PC-9 (cell line): ENCODE measurements around the gene VASP. TPM values are rescaled to one million over a fixed set of nuclear protein-coding genes. Genes with fewer than 3 reads are reported as not detected.
A peak's percentile ranks its signal among the peaks of the same experiment; 100 is the strongest.

Source experiments
- BruUV-seq: library from RNA; stranded (reverse); fragments of 400-500 nt; replicated peaks from 2 replicates; lab custom pipeline; 2021; lab: Mats Ljungman, UMichigan
- CTCF ChIA-PET: fragments of 300-600 bp; sonication (Branson Sonifier 250); formaldehyde crosslinking; loops from one replicate; lab custom pipeline; 2022; ENCODE audit warnings: antibody characterized with exemption; lab: Charles Lee
- POLR2A ChIA-PET: fragments of 300-600 bp; sonication (Branson Sonifier 250); formaldehyde crosslinking; loops from one replicate; lab custom pipeline; 2022; ENCODE audit warnings: antibody characterized with exemption; ENCODE audit not compliant: unreplicated experiment; lab: Charles Lee
- DNase-seq, 2 experiments: peaks; one replicate each; pipeline versions ENCODE4 v3.0.0 to v3.0.0-alpha.2; 2015 to 2022; ENCODE audit warnings: mixed read lengths in 1 of 2
- H2AFZ ChIP-seq: fragments of 200-600 bp; sonication (generic); 2 replicates; pipeline ENCODE4 v1.8.1; 2017; ENCODE audit warnings: antibody characterized with exemption
- H3F3A ChIP-seq: fragments of 200-600 bp; sonication (generic); 2 replicates; pipeline ENCODE4 v1.8.1; 2017; ENCODE audit warnings: antibody characterized with exemption, mild to moderate bottlenecking, low read depth; ENCODE audit not compliant: insufficient read depth
- H3K27ac ChIP-seq: fragments of 200-600 bp; sonication (generic); 2 replicates; pipeline ENCODE4 v1.6.1; 2016; ENCODE audit warnings: mixed run types
- H3K27me3 ChIP-seq: fragments of 200-600 bp; sonication (generic); 2 replicates; pipeline ENCODE4 v1.6.1; 2016; ENCODE audit warnings: low read depth, mixed run types; ENCODE audit not compliant: insufficient read depth
- H3K36me3 ChIP-seq: fragments of 200-600 bp; sonication (generic); 2 replicates; pipeline ENCODE4 v1.6.1; 2016; ENCODE audit warnings: low read depth, mixed run types
- H3K4me1 ChIP-seq: fragments of 200-600 bp; sonication (generic); replicated peaks from 2 replicates; pipeline ENCODE4 v1.6.1; 2016; ENCODE audit warnings: mixed run types; ENCODE audit not compliant: insufficient read depth
- H3K4me2 ChIP-seq: fragments of 200-600 bp; sonication (generic); 2 replicates; pipeline ENCODE4 v1.6.1; 2017; ENCODE audit warnings: mixed run types
- H3K4me3 ChIP-seq: fragments of 200-600 bp; sonication (generic); 2 replicates; pipeline ENCODE4 v1.6.1; 2016; ENCODE audit warnings: mixed run types
- H3K79me2 ChIP-seq: fragments of 200-600 bp; sonication (generic); 2 replicates; pipeline ENCODE4 v1.6.1; 2017; ENCODE audit warnings: low read depth, mixed run types
- H3K9me2 ChIP-seq: fragments of 200-600 bp; sonication (generic); 2 replicates; pipeline ENCODE4 v1.8.1; 2017; ENCODE audit warnings: mild to moderate bottlenecking; ENCODE audit not compliant: insufficient read depth
- H3K9me3 ChIP-seq: fragments of 200-600 bp; sonication (generic); 2 replicates; pipeline ENCODE4 v1.8.1; 2016; ENCODE audit warnings: low read depth; ENCODE audit not compliant: insufficient read depth
- H4K20me1 ChIP-seq: fragments of 200-600 bp; sonication (generic); 2 replicates; pipeline ENCODE4 v1.8.1; 2017; ENCODE audit not compliant: insufficient read depth
- EZH2 ChIP-seq: fragments of 200-600 bp; sonication (generic); IDR thresholded peaks from 2 replicates; pipeline ENCODE4 v1.8.0; 2017; ENCODE audit warnings: antibody characterized with exemption, low read depth
- intact Hi-C: fragments of 100-400 bp; cut with micrococcal nuclease; formaldehyde crosslinking; loops from one replicate; pipeline ENCODE4 v1.10.0; 2022; ENCODE audit not compliant: unreplicated experiment
- total RNA-seq: library from RNA; stranded (reverse); gene quantifications from 2 replicates; pipeline ENCODE4 v1.2.3, GENCODE V29; 2021
- TF ChIP-seq, protein P1 (sequence below): fragments of 200-600 bp; sonication (generic); conservative IDR thresholded peaks from 2 replicates; pipeline ENCODE4 v1.6.1; 2017; ENCODE audit warnings: mixed run types, antibody characterized with exemption, mild to moderate bottlenecking, moderate library complexity

Gene VASP
- total RNA-seq, 1 experiment from 2014 or later: 123 TPM

GRCh38 chr19:45497791-45498190 lies 9.5 kb upstream of the VASP start:
- H3K9me2 ChIP-seq: no peaks in the 10 kb centered on the region
- H3K4me2 ChIP-seq: 0 out of 2 replicates have a peak overlapping the region, but pooled peaks have one; percentile 88
- ChIA-PET POLR2A (interaction anchor here (0.7 kb wide), 1 partner anchor 153 kb away, joined by 3 read pairs; no protein-coding TSS in a partner anchor), CTCF (no interaction called here)
- TF ChIP-seq, protein P1, sequence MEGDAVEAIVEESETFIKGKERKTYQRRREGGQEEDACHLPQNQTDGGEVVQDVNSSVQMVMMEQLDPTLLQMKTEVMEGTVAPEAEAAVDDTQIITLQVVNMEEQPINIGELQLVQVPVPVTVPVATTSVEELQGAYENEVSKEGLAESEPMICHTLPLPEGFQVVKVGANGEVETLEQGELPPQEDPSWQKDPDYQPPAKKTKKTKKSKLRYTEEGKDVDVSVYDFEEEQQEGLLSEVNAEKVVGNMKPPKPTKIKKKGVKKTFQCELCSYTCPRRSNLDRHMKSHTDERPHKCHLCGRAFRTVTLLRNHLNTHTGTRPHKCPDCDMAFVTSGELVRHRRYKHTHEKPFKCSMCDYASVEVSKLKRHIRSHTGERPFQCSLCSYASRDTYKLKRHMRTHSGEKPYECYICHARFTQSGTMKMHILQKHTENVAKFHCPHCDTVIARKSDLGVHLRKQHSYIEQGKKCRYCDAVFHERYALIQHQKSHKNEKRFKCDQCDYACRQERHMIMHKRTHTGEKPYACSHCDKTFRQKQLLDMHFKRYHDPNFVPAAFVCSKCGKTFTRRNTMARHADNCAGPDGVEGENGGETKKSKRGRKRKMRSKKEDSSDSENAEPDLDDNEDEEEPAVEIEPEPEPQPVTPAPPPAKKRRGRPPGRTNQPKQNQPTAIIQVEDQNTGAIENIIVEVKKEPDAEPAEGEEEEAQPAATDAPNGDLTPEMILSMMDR: no peak
- no peak for TF ChIP-seq EZH2
- H3K27ac ChIP-seq: no peak overlapping the region
- peaks cover 14% of the 10 kb centered on the region; the same call in 1 of the 2 replicates for H3K4me1 ChIP-seq
- H3K79me2 ChIP-seq: no peaks in the 10 kb centered on the region
- BruUV-seq: TSS peak; percentile 31
- H3K9me3 ChIP-seq: no peaks in the 10 kb centered on the region
- DNase-seq: no peak
- H3F3A ChIP-seq: peaks cover 47% of the 10 kb centered on the region
- no peaks in the 10 kb centered on the region for H3K27me3 ChIP-seq
- no peak overlapping the region for H3K4me3 ChIP-seq
- 0 out of 2 replicates have a peak, but pooled peaks cover 3% of the 10 kb centered on the region for H4K20me1 ChIP-seq
- H2AFZ ChIP-seq: no peak overlapping the region
- intact Hi-C loops: no loop called here
- no peaks in the 10 kb centered on the region for H3K36me3 ChIP-seq

DNA sequence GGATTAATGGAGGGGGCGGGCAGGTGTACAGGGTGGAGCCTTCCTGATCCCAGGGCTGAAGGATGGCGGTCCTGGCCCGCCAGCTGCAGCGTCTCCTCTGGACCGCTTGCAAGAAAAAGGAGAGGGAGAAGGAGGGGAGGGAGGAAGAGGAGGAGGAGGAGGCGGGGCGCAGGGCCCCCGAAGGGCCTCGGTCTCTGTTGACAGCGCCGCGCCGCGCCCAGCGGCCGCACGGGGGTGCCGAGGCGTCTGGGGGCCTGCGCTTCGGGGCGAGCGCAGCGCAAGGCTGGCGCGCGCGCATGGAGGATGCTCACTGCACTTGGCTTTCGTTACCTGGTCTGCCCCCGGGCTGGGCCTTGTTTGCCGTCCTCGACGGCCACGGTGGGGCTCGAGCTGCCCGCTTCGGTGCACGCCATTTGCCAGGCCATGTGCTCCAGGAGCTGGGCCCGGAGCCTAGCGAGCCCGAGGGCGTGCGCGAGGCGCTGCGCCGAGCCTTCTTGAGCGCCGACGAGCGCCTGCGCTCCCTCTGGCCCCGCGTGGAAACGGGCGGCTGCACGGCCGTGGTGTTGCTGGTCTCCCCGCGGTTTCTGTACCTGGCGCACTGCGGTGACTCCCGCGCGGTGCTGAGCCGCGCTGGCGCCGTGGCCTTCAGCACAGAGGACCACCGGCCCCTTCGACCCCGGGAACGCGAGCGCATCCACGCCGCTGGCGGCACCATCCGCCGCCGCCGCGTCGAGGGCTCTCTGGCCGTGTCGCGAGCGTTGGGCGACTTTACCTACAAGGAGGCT lies 8.7 kb upstream of the VASP start, which contains the start of gene PPM1N:
PPM1N (plus strand) TSS at position 33 of the 785 bp plus-strand sequence; CDS start at position 63, 30 bp downstream.
- H3F3A ChIP-seq: peaks cover 46% of the 10 kb centered on the region
- peaks cover 14% of the 10 kb centered on the region; the same call in 1 of the 2 replicates for H3K4me1 ChIP-seq
- 0 out of 2 replicates have a peak, but pooled peaks cover 3% of the 10 kb centered on the region for H4K20me1 ChIP-seq
- TF ChIP-seq, protein P1: no peak
- no peak for TF ChIP-seq EZH2
- ChIA-PET CTCF (no interaction called here), POLR2A (no interaction called here)
- DNase-seq: no peak
- H3K9me2 ChIP-seq: no peaks in the 10 kb centered on the region
- H3K9me3 ChIP-seq: no peaks in the 10 kb centered on the region
- H3K36me3 ChIP-seq: no peaks in the 10 kb centered on the region
- H3K79me2 ChIP-seq: no peaks in the 10 kb centered on the region
- H3K4me3 ChIP-seq: peak within 1 kb of the TSS; percentile 56; the same call in 1 of the 2 replicates
- peak within 1 kb of the TSS; percentile 86 for H2AFZ ChIP-seq
- no peaks in the 10 kb centered on the region for H3K27me3 ChIP-seq
- BruUV-seq: no TSS peak
- intact Hi-C loops: no loop called here
- peak within 1 kb of the TSS; percentile 88 for H3K4me2 ChIP-seq
- no peak within 1 kb of the TSS for H3K27ac ChIP-seq

GRCh38 chr19:45499196-45500180 lies 7.8 kb upstream of the VASP start:
- POLR2A ChIA-PET: no interaction called here
- intact Hi-C loops: no loop called here
- H4K20me1 ChIP-seq: 0 out of 2 replicates have a peak, but pooled peaks cover 3% of the 10 kb centered on the region
- H3K4me2 ChIP-seq: no peak overlapping the region
- no peaks in the 10 kb centered on the region for H3K27me3 ChIP-seq
- H3K4me1 ChIP-seq: peaks cover 14% of the 10 kb centered on the region; the same call in 1 of the 2 replicates
- TF ChIP-seq, protein P1: no peak
- TF ChIP-seq EZH2: no peak
- BruUV-seq: no TSS peak
- no peaks in the 10 kb centered on the region for H3K79me2 ChIP-seq
- H3F3A ChIP-seq: peaks cover 39% of the 10 kb centered on the region
- CTCF ChIA-PET: interaction anchor here (0.7 to 0.8 kb wide), 2 partner anchors 13 to 142 kb away, joined by 3 read pairs; no protein-coding TSS in a partner anchor
- no peak overlapping the region for H3K27ac ChIP-seq
- no peaks in the 10 kb centered on the region for H3K9me3 ChIP-seq
- no peak overlapping the region for H2AFZ ChIP-seq
- no peaks in the 10 kb centered on the region for H3K36me3 ChIP-seq
- H3K4me3 ChIP-seq: no peak overlapping the region
- DNase-seq: no peak
- H3K9me2 ChIP-seq: no peaks in the 10 kb centered on the region
